A673 (cell line): ENCODE results near the gene GLCCI1.

Experiments used
- CTCF ChIP-seq: fragments of 300-800, 200-600 bp; sonication (generic); conservative IDR thresholded peaks from 2 replicates; pipeline ENCODE4 v1.5.1; 2017; ENCODE audit warnings: low read depth, mild to moderate bottlenecking, antibody characterized with exemption, low read length, moderate library complexity, mixed read lengths
- EZH2 ChIP-seq: fragments of 200-600 bp; sonication (generic); IDR thresholded peaks from 2 replicates; pipeline ENCODE4 v1.6.1; 2017; ENCODE audit warnings: borderline replicate concordance, low read depth, mild to moderate bottlenecking, mixed read lengths, antibody characterized with exemption, low read length; ENCODE audit not compliant: poor library complexity, severe bottlenecking

DNA sequence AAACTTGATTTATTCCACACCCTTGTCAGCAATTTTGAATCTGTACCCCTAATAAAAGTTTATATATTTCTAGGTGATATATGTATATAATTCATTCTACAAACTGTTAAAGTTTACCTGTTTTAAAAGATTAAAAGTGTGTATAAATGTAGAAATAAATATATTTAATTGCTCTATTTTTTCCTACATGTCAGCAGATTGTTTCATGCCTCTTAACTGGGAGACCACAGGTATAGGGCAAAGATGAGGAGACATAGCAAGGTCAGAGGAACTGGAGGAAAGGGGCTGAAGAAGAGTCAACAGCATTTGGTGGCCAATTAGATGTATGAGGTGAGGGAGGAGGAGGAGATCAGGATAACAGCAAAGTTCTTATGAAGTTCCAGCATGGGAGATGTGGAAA, 109.8 kb downstream of the GLCCI1 start:
- TF ChIP-seq CTCF (no peak), EZH2 (no peak)
